ENCODE measurements around the gene VSIG4.
"Not testable (repeated sequence)": the region's sequence is repeated elsewhere in the genome, so short reads cannot be mapped to it uniquely, and the experiment has no call there.

DNA sequence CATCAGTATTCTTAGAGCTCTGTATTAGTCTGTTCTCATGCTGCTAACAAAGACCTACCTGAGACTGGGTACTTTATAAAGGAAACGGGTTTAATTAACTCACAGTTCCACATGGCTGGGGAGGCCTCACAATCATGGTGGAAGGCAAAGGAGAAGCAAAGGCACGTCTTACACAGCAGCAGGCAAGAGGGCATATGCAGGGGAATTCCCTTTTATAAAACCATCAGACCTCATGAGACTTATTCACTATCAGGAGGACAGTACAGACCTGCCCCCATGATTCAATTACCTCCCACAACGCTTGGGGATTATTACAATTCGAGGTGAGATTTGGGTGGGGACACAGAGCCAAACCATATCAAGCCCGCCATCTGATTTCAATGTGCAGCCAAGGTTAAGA, 17.1 kb upstream of the VSIG4 start:
- TF ChIP-seq, protein P1, sequence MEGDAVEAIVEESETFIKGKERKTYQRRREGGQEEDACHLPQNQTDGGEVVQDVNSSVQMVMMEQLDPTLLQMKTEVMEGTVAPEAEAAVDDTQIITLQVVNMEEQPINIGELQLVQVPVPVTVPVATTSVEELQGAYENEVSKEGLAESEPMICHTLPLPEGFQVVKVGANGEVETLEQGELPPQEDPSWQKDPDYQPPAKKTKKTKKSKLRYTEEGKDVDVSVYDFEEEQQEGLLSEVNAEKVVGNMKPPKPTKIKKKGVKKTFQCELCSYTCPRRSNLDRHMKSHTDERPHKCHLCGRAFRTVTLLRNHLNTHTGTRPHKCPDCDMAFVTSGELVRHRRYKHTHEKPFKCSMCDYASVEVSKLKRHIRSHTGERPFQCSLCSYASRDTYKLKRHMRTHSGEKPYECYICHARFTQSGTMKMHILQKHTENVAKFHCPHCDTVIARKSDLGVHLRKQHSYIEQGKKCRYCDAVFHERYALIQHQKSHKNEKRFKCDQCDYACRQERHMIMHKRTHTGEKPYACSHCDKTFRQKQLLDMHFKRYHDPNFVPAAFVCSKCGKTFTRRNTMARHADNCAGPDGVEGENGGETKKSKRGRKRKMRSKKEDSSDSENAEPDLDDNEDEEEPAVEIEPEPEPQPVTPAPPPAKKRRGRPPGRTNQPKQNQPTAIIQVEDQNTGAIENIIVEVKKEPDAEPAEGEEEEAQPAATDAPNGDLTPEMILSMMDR (IDR thresholded peaks at IDR 0.05): not testable (repeated sequence)
- TF ChIP-seq POLR2A, POLR2AphosphoS5, EP300 (IDR thresholded peaks at IDR 0.05): not testable (repeated sequence)

Data from sigmoid colon (tissue), 4 donors.